Inferior parietal cortex (tissue), 1 donor: ENCODE measurements around the gene RELA.
"Not testable (repeated sequence)": the region's sequence is repeated elsewhere in the genome, so short reads cannot be mapped to it uniquely, and the experiment has no call there.

Experiments
- DNase-seq: peaks from one replicate; pipeline ENCODE4 v3.0.0-alpha.2; 2016; ENCODE audit errors: extremely low spot score

RELA gene

GRCh38 chr11:65672180-65672860 is 9.6 kb upstream of the RELA start:
- DNase-seq = no peak

GRCh38 chr11:65663639-65664200 is 1.0 kb upstream of the RELA start:
- peak; percentile 66 for DNase-seq

- no peak for DNase-seq
Measured at GRCh38 chr11:65662247-65662798, 393 bp downstream of the RELA start.

- DNase-seq = no peak
Measured at GRCh38 chr11:65661599-65662246, 993 bp downstream of the RELA start.

GRCh38 chr11:65660908-65661307 is 1.8 kb downstream of the RELA start:
- not testable (repeated sequence) for DNase-seq

- DNase-seq = no peak
Measured at GRCh38 chr11:65660038-65660437, 2.7 kb downstream of the RELA start.

- no peak for DNase-seq
Measured at GRCh38 chr11:65658174-65659021, 4.3 kb downstream of the RELA start.

GRCh38 chr11:65657426-65657825 is 5.3 kb downstream of the RELA start:
- no peak for DNase-seq

- DNase-seq = no peak
Measured at GRCh38 chr11:65655570-65656332, 7.0 kb downstream of the RELA start.

GRCh38 chr11:65654375-65655349 is 8.1 kb downstream of the RELA start:
- no peak for DNase-seq

- peak; percentile 37 for DNase-seq
Measured at GRCh38 chr11:65653229-65654225, 9.2 kb downstream of the RELA start.

GRCh38 chr11:65652511-65653228 is 10.0 kb downstream of the RELA start:
- DNase-seq = peak; percentile 93

GRCh38 chr11:65651589-65652510 is 10.9 kb downstream of the RELA start:
- no peak for DNase-seq

GRCh38 chr11:65651339-65651588 is 11.5 kb downstream of the RELA start:
- DNase-seq = no peak

- DNase-seq = no peak
Measured at GRCh38 chr11:65650547-65651338, 12.0 kb downstream of the RELA start.
